ENCODE data around the gene ERICH4.
A peak's percentile ranks its signal among the peaks of the same experiment; 100 is the strongest.
"Not testable (repeated sequence)": the region's sequence is repeated elsewhere in the genome, so short reads cannot be mapped to it uniquely, and the experiment has no call there.

ERICH4 gene

DNA sequence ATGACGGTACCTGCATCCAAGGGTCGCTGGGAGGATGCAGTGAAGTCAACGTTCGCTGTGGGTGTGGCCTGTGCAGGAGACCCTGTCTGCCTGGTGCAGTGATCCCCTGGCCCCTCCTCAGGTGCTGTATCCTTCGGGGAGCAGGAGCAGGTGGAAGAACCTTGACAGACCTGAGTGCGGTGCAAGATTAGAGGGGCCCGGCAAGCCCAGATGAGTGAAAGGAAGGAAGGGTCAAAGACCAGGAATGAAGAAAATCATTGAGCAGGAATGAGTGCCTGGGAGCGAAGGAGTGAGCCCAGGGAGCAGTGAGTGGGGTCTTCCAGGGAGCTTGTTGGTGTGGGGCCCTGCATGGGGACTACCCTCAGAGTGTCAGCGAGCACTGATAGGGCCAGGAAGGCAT, 28.5 kb upstream of the ERICH4 start:
- DNase-seq (ENCODE audit: low read depth): no peak

DNA sequence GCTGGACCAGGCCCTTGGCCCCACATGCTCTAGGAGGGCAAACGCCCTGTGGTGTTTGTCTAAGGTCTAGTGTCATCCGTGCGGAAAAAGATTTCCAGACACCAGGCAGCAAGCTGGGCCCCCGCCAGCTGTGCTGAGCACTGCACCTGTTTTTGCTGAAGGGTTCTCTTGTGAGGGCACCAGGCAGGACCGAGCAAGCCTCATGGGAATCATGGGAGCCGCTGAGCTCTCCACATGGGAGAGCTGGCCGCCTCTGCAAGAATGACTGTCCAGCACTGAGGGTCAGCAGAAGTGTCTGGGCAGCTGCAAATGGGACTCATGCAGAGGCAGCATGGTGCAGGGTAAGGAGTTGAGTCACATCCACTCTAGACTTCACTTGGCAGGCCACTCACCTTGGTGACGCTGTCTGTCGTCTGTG, 27.8 kb upstream of the ERICH4 start:
- no peak for DNase-seq (ENCODE audit: low read depth)

DNA sequence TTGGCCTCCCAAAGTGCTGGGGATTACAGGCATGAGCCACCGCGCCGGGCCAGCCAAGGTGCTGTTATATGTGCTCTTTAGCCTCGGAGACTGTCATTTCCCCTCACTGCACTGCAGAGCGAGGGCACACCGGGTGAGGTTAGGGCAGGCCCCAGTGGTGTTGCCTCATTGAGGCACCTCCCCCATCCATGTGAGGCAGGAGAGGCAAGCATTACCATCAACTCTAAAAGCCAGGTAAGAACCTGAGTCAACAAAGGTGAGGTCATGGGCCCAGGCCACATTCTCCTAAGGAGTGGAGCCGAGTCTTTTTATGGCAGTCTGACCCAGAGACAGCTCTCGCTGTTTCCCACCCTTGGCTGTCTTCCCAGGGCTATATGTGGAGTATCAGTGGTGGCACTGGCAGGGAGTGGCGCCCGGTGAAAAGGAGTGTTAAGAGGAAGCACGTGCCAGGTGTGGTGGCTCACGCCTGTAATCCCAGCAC, 26.7 kb upstream of the ERICH4 start:
- no peak for DNase-seq (ENCODE audit: low read depth)

DNA sequence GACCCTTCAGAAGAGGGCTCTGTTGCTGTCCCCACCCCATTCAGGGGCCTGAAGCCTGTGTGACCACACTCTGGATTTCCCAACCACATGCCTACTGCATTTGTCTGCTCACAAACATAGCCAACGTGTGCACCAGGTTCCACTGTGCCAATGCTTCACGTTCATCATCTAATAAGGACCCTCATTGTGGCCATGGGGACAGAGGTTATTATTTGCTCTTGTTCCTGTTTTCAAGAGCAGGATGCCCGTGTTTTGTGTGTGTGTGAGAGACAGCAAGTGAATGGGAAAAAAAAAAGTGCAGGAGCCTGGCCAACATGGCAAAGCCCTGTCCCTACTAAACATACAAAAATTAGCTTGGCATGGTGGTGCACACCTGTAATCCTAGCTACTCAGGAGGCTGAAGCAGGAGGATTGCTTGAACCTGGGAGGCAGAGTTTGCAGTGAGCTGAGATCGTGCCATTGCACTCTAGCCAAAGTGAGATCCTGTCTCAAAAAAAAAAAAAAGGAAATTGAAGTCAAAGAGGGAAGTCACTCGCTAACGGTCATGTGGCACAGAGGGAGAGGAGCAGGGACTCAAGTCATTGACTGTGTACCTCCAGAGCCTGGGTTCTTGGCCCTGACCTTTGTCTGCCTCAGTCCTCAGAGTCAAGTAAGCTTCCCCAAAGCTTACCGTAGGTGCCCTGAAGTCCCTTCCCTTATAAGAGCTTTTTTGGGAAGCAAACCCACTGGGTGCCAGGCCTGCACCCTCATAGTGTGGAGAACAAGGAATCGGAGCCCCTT, 22.7 kb upstream of the ERICH4 start:
- DNase-seq (ENCODE audit: low read depth): no peak

DNA sequence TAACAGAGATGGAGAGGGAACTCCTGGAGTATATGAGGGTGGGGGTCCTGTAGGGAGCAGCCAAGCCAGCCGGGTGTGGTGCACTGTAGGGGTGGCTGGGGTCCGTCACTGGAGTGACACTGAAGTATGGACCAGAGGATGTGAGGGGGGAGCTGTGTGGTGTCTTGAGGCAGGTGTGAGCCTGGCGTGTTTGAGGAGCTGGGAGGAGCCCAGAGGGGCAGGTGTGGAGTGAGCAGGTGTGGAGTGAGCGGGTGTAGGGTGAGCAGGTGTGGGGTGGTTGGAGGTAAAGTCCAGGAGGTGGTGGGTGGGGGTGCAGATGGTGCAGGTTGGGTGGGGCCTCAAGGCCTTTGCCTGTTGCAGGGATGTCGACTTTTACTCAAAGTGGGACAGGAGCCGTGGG, 21.6 kb upstream of the ERICH4 start:
- DNase-seq (ENCODE audit: low read depth): no peak

DNA sequence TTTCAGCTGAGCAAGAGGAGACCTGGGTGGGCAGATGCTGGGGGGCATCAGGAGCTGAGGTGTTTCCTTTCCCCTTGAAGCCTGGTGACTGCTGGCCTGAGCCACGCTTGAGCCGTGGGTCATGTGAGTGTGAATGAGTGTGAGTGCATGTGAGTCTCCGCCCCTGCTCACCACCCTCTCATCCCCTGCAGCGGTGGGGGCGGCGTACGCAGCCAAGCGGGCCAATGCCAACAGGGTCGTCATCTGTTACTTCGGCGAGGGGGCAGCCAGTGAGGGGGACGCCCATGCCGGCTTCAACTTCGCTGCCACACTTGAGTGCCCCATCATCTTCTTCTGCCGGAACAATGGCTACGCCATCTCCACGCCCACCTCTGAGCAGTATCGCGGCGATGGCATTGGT, 21.0 kb upstream of the ERICH4 start:
- no peak for DNase-seq (ENCODE audit: low read depth)

DNA sequence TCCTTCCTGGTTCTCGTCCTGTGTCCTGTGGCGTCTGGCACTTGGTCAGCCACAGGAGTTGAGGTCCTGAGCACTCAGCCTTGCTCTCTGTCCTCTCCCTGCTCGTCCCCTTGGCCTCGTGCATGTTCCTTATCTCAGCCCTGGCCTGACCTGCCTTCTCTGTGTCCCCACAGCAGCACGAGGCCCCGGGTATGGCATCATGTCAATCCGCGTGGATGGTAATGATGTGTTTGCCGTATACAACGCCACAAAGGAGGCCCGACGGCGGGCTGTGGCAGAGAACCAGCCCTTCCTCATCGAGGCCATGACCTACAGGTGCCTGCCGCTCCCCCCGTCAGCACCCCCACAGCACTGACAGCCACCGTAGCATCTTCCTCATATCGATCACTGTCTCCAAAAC, 20.5 kb upstream of the ERICH4 start:
- no peak for DNase-seq (ENCODE audit: low read depth)

DNA sequence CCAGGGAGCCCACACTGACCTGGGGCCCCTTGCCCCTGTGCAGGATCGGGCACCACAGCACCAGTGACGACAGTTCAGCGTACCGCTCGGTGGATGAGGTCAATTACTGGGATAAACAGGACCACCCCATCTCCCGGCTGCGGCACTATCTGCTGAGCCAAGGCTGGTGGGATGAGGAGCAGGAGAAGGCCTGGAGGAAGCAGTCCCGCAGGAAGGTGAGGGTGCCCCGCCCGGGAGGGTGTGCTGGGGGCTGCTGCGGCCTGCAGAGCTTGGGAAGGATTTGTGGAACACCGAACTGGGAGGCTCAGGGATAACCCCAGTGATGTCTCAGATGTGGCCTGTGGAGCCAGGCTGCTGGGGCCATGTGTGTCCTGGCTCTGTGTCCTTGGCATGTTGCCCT, 20.0 kb upstream of the ERICH4 start:
- DNase-seq (ENCODE audit: low read depth): no peak

DNA sequence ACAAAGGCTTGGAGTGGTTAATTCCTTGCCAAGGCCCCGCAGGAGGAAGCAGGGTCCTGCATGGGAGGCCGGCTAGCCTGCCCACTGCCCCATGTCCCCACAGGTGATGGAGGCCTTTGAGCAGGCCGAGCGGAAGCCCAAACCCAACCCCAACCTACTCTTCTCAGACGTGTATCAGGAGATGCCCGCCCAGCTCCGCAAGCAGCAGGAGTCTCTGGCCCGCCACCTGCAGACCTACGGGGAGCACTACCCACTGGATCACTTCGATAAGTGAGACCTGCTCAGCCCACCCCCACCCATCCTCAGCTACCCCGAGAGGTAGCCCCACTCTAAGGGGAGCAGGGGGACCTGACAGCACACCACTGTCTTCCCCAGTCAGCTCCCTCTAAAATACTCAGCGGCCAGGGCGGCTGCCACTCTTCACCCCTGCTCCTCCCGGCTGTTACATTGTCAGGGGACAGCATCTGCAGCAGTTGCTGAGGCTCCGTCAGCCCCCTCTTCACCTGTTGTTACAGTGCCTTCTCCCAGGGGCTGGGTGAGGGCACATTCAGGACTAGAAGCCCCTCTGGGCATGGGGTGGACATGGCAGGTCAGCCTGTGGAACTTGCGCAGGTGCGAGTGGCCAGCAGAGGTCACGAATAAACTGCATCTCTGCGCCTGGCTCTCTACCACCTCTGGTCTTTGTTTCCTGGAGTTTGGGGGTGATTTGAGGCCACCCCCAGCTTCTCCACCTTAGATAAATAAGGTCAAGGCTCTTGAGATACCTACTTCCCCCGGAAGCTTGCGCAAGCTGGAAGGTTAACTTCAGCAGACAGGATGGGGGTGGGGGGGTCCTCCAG, 18.4 kb upstream of the ERICH4 start:
- no peak for DNase-seq (ENCODE audit: low read depth)

DNA sequence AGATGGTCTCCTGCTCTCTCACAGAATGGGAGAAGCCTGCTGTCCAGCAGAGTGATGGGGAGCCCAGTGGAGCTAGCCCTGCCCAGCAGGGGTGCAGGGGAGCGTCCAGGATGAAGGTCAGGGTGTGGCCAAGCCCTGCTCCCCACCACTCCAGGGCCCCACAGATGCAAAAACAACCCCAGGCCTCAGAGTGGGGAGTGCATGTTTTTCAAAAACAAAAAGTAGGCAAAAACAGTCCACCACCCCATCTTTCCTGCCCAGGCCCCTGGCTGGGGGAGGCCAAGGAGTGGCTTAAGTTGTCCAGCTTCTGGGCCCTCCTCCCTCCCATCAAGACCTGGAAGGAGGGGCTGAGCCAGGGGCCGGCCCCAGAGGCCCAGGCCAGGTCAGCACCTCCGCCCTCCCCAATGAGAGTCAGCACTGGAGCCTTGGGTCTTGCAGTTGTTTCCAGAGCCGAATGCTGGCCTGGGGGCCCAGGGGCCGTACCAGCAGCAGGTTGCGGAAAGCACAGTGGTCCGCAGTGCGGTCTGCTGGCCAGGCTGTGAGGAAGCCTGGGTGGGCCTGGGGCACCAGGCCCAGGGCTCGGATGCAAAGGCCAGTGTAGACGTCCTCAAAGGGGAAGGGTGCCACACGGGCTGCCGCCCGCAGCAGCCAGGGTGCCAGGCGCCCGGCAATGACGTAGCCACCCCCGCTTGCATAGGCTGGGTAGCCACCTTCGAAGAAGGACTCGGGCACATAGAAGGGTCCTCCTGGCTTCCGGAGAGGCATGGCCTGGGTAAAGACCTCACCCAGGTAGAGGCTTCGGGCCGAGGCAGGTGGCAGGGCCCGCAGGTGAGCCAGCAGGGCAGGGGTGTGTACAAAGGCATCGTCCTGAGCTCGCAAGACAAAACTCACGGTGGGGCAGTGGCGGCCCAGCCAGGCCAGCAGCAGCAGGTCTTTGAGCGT, 17.5 kb upstream of the ERICH4 start:
- no peak for DNase-seq (ENCODE audit: low read depth)

DNA sequence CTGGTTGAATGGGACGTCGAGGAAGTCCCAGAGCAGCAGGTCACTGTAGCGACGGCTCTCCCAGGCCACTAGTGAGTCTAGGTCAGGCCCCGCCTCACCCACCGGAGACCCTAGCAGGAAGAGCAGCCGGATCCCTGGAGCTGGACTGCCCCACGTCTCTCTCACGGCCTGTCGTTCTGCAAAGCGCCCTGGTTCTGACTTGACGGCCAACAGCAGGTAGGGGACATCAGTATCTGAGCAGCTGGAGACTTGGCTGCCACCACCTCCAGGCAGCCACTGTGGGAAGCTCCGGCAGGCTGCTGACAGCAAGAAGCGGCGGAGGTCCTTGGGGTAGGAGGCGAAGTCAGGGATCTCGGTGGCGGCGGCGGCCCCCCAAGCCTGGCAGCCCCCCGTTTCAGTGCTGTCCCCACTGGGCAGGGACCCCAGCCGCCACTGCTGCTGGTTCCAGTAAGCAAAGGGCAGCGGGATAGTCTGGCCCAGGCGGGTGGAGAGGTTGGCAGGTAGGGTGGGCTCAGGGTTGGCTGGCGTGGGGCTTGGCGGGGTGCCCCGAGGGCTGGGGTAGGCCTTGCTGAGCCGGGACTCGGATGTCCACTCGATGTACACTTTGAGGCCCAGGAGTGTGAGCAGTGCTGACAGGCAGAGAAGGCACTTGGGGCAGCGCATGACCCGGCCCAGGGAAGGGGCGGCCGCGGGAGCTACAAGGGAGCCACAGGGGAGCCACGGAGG, 16.7 kb upstream of the ERICH4 start:
- no peak for DNase-seq (ENCODE audit: low read depth)

DNA sequence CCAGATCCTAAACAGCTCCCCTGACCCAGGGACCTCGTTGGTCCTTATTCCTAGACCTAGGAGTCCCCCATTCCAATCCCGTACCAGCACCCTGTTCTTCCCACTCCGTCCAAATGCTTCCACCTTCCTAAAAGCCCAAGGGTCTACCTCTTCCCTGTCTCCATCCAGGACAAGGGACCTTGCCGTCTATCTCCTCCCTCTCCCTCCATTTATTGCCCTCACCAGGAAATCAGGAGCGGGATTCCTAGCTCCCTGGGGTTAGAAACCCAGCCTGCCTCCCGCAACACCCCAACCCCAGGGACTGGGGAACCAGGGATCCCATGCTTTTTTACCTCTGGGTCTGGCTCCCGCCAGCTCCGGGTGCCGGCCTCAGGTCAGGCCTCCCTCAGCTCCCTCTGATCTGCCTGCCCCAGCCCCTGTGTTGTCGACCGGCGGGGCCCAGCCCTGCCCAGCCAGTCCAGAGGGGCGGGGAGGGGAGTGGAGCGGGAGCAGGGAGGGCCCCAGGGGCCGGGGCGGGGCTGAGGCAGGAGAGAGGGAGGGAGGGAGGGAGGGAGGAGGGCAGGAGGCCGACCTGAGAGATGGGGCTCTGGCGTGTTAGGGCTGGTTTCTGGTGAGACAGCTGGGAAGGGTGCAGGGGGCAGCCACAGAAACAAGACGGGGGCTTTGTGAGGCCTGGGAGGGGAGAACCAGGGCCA, 15.9 kb upstream of the ERICH4 start, which contains the start of gene B3GNT8:
Gene B3GNT8 (minus strand): TSS at position 423 of the 695 bp plus-strand sequence. CDS start 596 bp downstream, outside the sequence.
- DNase-seq (ENCODE audit: low read depth): peak; percentile 17

DNA sequence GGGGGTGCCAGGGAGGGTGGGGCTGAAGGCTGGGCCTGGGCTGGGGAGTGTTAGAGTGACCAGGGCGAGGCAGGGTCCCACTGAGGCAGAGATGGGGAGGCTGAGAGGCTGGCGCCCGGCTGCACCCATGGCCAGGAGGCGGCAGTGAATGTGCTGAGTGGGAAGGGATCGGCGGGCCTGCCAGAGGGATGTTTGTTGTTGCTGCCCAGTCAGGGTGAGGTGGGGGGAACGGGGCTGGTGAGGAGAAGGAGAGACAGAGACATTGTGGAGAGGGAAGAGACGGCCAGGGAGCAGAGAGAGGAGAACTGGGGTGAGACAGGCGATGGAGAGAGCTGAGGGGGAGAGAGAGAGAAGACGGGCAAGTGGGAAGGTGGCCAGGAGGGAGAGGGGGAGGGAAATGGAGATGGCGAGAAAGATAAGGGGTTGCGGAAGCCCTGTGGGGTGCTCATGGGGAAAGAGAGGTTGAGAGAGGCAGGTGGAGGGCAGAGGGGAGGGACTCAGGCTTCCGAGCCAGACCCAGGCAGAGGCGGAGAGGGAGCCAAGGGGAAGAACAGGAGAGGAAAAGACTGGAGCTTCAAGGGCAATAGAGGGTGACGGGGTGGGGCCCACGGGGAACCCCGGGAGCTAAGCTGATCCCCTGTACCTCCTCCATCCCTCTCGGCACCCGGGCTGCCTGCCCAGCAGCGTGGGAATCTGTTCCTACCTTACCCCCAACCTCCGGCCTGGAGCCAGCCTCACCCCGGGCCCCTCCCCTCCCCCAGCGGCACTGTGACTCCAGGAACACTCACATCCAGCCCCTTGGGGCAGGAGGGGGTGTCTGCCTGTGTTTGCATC, 15.1 kb upstream of the ERICH4 start:
- no peak for DNase-seq (ENCODE audit: low read depth)

DNA sequence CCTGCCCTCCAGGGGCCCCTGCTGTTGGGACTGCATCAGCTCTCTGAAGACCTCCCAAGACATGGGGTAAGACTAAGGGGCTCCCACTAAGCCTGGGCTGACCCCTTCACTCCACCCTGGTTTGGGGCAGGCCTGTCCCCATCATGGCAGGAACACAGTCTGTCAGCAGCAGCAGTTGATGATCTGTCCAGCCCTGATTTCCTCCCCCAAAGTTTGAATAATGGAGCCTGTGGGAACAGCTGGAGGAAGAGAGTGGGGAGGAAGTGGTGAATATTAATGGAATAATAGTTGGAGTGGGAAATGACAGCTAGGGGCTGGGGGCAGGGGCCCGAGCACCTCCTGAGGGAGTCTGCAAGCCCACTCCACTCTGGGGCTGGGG, 14.5 kb upstream of the ERICH4 start:
- DNase-seq (ENCODE audit: low read depth): no peak

DNA sequence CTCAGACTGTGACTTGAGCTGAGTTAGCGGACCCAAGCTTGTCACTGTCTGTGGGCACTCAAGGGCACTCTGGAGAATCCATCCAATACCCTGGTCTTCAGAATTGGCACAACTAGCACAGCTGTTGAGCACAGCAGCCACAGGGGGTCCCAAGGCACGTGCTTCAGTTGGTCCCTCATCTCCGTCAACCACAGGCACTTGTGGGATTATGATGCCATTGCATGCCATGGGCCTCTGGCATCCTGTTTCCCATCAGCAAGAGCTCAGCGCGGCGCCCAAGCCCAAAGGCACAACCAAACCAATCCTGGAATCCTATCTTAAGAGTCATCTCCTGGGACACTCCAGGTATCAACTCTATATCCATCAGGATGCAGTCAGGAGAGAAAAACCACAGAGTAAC, 12.0 kb upstream of the ERICH4 start:
- DNase-seq (ENCODE audit: low read depth): no peak

DNA sequence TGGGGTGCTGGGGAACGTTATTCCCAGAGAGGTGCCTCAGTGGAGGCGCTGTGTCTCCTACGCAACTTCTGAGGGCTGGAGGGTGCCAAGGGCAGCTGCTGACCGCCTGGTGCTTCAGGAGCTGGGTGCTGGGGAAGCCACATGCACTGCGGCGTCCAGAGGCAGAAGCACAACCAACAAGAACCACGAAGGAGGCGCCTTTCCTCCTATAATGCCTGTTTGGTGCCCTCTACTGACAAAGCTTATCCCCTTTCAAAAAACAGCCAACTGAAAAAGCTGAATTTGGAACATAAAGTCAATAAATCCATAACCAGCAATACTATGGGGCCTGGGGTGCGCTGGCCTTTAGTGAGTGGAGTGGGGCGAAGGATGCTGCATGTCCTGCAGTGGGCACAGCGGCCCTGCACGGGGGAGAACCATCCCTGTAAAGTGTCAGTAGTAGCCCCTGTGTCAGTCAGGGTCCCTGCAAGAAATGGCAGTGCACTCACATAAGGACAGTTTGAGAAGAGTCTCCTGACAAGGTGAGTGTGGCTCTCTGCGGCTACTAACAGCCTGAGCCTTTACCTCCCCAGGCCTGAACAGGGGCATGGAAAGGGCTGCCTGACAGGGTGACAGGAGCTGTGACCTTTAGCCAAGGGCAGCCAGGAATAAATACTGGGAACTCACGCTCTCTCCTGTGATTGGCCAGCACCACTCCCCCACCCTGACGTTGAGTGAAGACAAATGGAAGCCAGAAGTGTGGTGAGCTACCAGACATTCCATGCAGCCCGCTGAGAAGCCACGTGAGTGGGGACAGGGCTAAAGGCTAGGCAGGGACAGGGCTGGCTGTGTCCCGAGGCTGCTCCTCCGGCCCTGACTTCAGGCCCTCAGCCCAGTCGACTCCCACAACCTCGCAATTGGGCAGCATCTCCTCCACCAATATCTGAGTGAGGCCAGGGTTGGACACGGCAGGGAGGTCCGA, 11.2 kb upstream of the ERICH4 start:
- DNase-seq (ENCODE audit: low read depth): no peak

DNA sequence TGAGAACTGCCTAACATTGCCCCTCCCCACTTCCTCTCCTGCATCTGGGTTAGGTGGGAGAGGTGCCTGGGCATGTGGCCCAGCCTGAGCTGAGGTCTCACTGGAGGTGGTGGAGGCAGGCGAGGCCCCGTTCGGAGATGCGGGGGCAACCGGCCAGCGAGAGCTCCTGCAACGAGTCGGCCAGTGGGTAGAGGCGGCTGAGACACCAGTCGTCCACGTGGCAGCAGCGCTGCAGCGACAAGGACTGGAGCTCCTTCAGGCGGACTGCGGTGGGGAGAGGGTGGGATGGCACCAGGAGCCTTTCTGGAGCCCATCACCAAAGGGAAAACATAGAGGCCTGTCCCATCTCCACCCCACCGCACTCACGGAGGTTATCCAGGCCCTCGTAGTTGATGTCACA, 9.8 kb upstream of the ERICH4 start:
- no peak for DNase-seq (ENCODE audit: low read depth)

DNA sequence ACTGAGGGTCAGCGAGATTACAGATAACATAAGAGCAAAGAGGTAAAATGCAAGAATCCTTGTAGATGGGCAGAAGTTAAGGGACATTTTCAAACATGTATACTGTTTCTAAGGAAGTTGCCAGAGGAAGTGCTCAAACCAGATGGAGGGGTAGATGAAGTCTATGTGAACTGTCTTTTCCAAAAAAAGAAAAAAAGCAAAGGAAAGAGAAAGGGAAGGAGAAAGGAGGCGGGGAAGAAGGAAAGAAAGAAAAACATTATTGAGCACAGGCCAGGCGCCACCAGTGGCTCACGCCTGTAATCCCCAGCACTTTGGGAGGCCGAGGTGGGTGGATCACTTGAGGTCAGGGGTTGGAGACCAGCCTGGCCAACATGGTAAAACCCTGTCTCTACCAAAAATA, 8.5 kb upstream of the ERICH4 start:
- DNase-seq (ENCODE audit: low read depth): no peak

DNA sequence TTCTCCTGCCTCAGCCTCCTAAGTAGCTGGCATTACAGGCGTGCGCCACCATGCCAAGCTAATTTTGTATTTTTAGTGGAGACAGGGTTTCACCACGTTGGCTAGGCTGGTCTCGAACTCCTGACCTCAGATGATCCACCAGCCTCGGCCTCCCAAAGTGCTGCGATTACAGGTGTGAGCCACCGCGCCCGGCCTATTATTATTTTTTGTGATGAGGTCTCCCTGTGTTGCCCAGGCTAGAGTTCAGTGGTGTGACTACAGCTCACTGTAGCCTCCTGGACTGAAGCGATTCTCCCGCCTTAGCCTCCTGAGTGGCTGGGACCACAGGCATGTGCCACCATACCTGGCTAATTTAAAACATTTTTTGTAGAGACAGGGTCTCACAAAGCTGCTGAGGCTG, 7.6 kb upstream of the ERICH4 start:
- not testable (repeated sequence) for DNase-seq (ENCODE audit: low read depth)
